Keratinocyte (primary cell): ENCODE data around the gene CRYBB2. TPM values are rescaled to one million over a fixed set of nuclear protein-coding genes. Genes with fewer than 3 reads are reported as not detected.

Source experiments
- DNase-seq: peaks from one replicate; pipeline ENCODE4 v3.0.0-alpha.2; 2011; ENCODE audit warnings: low read depth, missing footprints, low spot score
- FAIRE-seq: peaks from 2 replicates; lab custom pipeline; 2011; peaks lifted over from hg19 to GRCh38; lab: Jason Lieb, UNC
- H2AFZ ChIP-seq: 2 replicates; pipeline ENCODE4 v1.6.0; 2012; ENCODE audit warnings: low read length, control low read depth, inconsistent platforms; ENCODE audit not compliant: control insufficient read depth
- H3K27ac ChIP-seq: 2 replicates; pipeline ENCODE4 v1.5.1; 2011; ENCODE audit warnings: low read length; ENCODE audit not compliant: control insufficient read depth, insufficient read depth
- H3K27me3 ChIP-seq: 3 replicates; pipeline ENCODE4 v1.6.0; 2011; ENCODE audit warnings: low read length; ENCODE audit not compliant: control insufficient read depth, insufficient read depth; ENCODE audit errors: extremely low read depth
- H3K36me3 ChIP-seq, 2 experiments: 2 replicates in 1 of 2; 3 replicates in 1 of 2; pipeline ENCODE4 v1.5.1; 2011; ENCODE audit warnings: low read length in 2 of 2, mild to moderate bottlenecking in 1 of 2; ENCODE audit not compliant: control insufficient read depth in 2 of 2, insufficient read depth in 2 of 2; ENCODE audit errors: extremely low read depth in 1 of 2
- H3K4me1 ChIP-seq: 3 replicates; pipeline ENCODE4 v1.5.1; 2011; ENCODE audit warnings: low read length; ENCODE audit not compliant: control insufficient read depth, insufficient read depth; ENCODE audit errors: extremely low read depth
- H3K4me2 ChIP-seq: 3 replicates; pipeline ENCODE4 v1.6.0; 2011; ENCODE audit warnings: low read depth, low read length; ENCODE audit not compliant: control insufficient read depth, insufficient read depth; ENCODE audit errors: extremely low read depth
- H3K4me3 ChIP-seq, 3 experiments: fragments of 200-600 bp in 1 of 3; sonication (generic) in 1 of 3; 2 replicates in 2 of 3; 3 replicates in 1 of 3; pipeline ENCODE4 v1.5.1; 2011 to 2016; ENCODE audit warnings: low read length in 3 of 3, mild to moderate bottlenecking in 3 of 3, control low read depth in 2 of 3, inconsistent platforms in 1 of 3, low read depth in 1 of 3, mixed read lengths in 1 of 3, mixed run types in 1 of 3, moderate library complexity in 1 of 3; ENCODE audit not compliant: control insufficient read depth in 2 of 3, insufficient read depth in 2 of 3; ENCODE audit errors: extremely low read depth in 1 of 3
- H3K79me2 ChIP-seq: 2 replicates; pipeline ENCODE4 v1.6.0; 2012; ENCODE audit warnings: low read length; ENCODE audit not compliant: control insufficient read depth, insufficient read depth
- H3K9ac ChIP-seq: 3 replicates; pipeline ENCODE4 v1.6.0; 2011; ENCODE audit warnings: low read length; ENCODE audit not compliant: control insufficient read depth, insufficient read depth; ENCODE audit errors: extremely low read depth
- H3K9me1 ChIP-seq: 3 replicates; pipeline ENCODE4 v1.6.0; 2011; ENCODE audit warnings: low read length; ENCODE audit not compliant: control insufficient read depth, insufficient read depth; ENCODE audit errors: extremely low read depth
- H3K9me3 ChIP-seq: 2 replicates; pipeline ENCODE4 v1.5.1; 2012; ENCODE audit warnings: low read depth, low read length; ENCODE audit not compliant: control insufficient read depth
- H4K20me1 ChIP-seq: 3 replicates; pipeline ENCODE4 v1.6.0; 2011; ENCODE audit warnings: low read length; ENCODE audit not compliant: control insufficient read depth, insufficient read depth; ENCODE audit errors: extremely low read depth
- CTCF ChIP-seq, 3 experiments: IDR thresholded peaks in 1 of 3; conservative IDR thresholded peaks in 1 of 3; optimal IDR thresholded peaks in 1 of 3; 2 replicates in 2 of 3; 3 replicates in 1 of 3; pipeline versions ENCODE3 to v1.5.1; 2011; ENCODE audit warnings: low read length in 3 of 3, mild to moderate bottlenecking in 3 of 3, moderate library complexity in 2 of 3, control low read depth in 1 of 3, inconsistent platforms in 1 of 3; ENCODE audit not compliant: insufficient read depth in 2 of 3; ENCODE audit errors: extremely low read depth in 1 of 3
- EZH2 ChIP-seq: IDR thresholded peaks from one replicate; pipeline ENCODE4 v1.6.1; 2012; ENCODE audit warnings: inconsistent platforms, mild to moderate bottlenecking, low read length, moderate library complexity
- dilution Hi-C: fragments of 300-500 bp; cut with MboI; formaldehyde crosslinking; loops from one replicate; pipeline ENCODE4 v1.7.0; 2020; ENCODE audit warnings: low sequenced_read_pairs; ENCODE audit not compliant: extremely low pct_ligation_motif_present
- polyA plus RNA-seq, 5 experiments: library from polyadenylated mRNA; depleted of rRNA in 3 of 5; stranded (reverse) in 3 of 5; stranded (forward) in 1 of 5; unstranded in 1 of 5; fragments of >200 nt; gene quantifications; 1 replicate in 1 of 5; 2 replicates in 3 of 5; 3 replicates in 1 of 5; pipeline versions ENCODE4 v1.2.1 to v1.2.3, GENCODE V29; 2011 to 2012; ENCODE audit warnings: missing spikeins in 2 of 5, low read depth in 1 of 5, low replicate concordance in 1 of 5

Gene CRYBB2
- polyA plus RNA-seq, 1 donor (not counting 4 experiments of a cell fraction or from before 2014, with no cell fraction given) = 0.55 TPM

GRCh38 chr22:25192406-25192805 lies 27.0 kb upstream of the CRYBB2 start:
- H4K20me1 ChIP-seq = no peaks in the 10 kb centered on the region
- TF ChIP-seq CTCF (optimal IDR thresholded peaks at IDR 0.05 in 1 of 3, IDR thresholded peaks at IDR 0.05 in 1 of 3, conservative IDR thresholded peaks at IDR 0.05 in 1 of 3; ENCODE audit: extremely low read depth in 1 of 3, insufficient read depth in 2 of 3, low read length in 3 of 3) = no peak
- no peak for TF ChIP-seq EZH2
- no peak overlapping the region for H3K9ac ChIP-seq
- DNase-seq (no peak), FAIRE-seq (no peak)
- no peaks in the 10 kb centered on the region for H3K9me3 ChIP-seq
- no peaks in the 10 kb centered on the region for H3K27me3 ChIP-seq
- H3K4me3 ChIP-seq = no peak overlapping the region
- H3K79me2 ChIP-seq = no peaks in the 10 kb centered on the region
- H2AFZ ChIP-seq = no peak overlapping the region
- no peak overlapping the region for H3K4me2 ChIP-seq
- no peaks in the 10 kb centered on the region for H3K4me1 ChIP-seq
- no peak overlapping the region for H3K27ac ChIP-seq
- dilution Hi-C loops = no loop called here
- peaks cover 2% of the 10 kb centered on the region for H3K9me1 ChIP-seq
- H3K36me3 ChIP-seq = peaks cover 16 to 30% of the 10 kb centered on the region in 2 experiments

GRCh38 chr22:25193130-25193529 lies 26.3 kb upstream of the CRYBB2 start:
- Histone ChIP-seq H2AFZ (no peak overlapping the region), H3K36me3 (peaks cover 22 to 30% of the 10 kb centered on the region in 2 experiments), H3K9me1 (peaks cover 2% of the 10 kb centered on the region), H4K20me1 (no peaks in the 10 kb centered on the region), H3K79me2 (no peaks in the 10 kb centered on the region), H3K9ac (no peak overlapping the region), H3K4me2 (no peak overlapping the region), H3K27ac (no peak overlapping the region), H3K4me1 (no peaks in the 10 kb centered on the region), H3K27me3 (no peaks in the 10 kb centered on the region), H3K9me3 (no peaks in the 10 kb centered on the region), H3K4me3 (no peak overlapping the region)
- dilution Hi-C loops = no loop called here
- FAIRE-seq = no peak
- TF ChIP-seq CTCF (optimal IDR thresholded peaks at IDR 0.05 in 1 of 3, IDR thresholded peaks at IDR 0.05 in 1 of 3, conservative IDR thresholded peaks at IDR 0.05 in 1 of 3; ENCODE audit: extremely low read depth in 1 of 3, insufficient read depth in 2 of 3, low read length in 3 of 3) = no peak
- TF ChIP-seq EZH2 = no peak
- no peak for DNase-seq
